ENCODE measurements around the gene DMAC1.

The DMAC1 gene

GRCh38 chr9:7799234-7799943 lies at the start of gene DMAC1:
DMAC1 (minus strand) TSS chr9:7799778; CDS start chr9:7799734, 44 bp downstream.
- DNase-seq, result peak; percentile 72 to 80

- no peak for DNase-seq
Observed at GRCh38 chr9:7849362-7849761, 49.8 kb upstream of the DMAC1 start.

GRCh38 chr9:7848498-7848897 lies 48.9 kb upstream of the DMAC1 start:
- no peak for DNase-seq

DNA sequence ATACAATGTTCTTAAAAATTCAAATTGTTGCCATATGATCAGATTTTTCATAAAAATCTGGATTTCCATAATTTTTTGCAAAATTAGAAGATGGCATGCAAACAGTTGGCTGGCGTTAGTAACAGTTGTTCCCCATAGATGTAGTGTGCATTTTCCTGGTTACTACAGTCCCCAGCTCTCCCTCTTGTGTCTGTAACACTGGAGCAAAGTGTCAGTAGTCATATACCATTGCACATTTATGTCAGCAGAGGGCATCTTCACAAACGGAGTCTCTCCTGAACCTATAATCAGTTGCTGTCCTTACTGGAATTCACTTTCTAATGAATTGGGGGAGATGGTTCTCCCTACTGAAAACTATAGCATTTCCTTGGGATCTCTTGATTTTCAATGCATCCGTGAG lies 44.7 kb upstream of the DMAC1 start:
- DNase-seq, result peak in 1 of 2 donors; percentile 9

DNA sequence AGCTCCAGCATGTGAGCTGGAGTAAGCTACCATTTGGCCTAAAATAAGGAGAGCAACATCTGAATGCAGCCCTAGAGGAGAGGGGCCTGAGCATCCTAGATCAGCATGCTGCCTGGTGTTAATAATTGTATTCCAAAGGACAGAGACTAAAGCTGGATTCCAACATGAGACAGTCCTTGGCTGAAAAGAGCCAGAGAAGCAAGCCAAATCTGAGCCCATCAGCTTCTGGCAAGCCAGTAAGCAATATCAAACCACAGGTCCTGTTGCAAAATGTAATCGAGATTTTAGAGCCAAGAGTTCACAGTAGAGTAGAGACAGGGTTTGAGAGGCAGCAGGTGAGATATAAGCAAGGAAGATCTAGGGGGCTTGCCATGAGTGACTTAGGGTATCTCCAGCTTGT lies 42.3 kb upstream of the DMAC1 start:
- no peak for DNase-seq

- DNase-seq, result no peak
Observed at GRCh38 chr9:7834531-7834930, 35.0 kb upstream of the DMAC1 start.

- no peak for DNase-seq
Observed at GRCh38 chr9:7828334-7828733, 28.8 kb upstream of the DMAC1 start.

DNA sequence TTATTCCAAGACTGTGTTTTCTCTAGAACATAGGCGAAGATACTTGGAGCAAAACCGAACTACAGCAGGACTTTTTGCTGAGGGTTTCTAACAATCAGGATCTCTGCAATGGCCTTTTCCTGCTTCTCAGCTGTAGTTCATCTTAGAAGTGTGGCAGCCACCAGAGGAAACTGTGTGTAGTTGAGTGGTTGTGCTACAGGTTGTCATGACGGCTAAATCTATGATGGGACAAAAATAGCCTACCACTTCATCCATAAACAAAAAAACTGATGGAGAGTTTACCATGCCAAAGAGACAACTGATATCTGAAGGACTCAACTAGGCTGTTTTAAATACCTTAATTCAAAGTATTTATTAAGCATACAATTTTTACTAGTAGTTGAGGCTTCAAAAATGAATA lies 28.2 kb upstream of the DMAC1 start:
- no peak for DNase-seq

GRCh38 chr9:7827056-7827455 lies 27.5 kb upstream of the DMAC1 start:
- DNase-seq, result no peak

- no peak for DNase-seq
Observed at GRCh38 chr9:7823651-7824050, 24.1 kb upstream of the DMAC1 start.

DNA sequence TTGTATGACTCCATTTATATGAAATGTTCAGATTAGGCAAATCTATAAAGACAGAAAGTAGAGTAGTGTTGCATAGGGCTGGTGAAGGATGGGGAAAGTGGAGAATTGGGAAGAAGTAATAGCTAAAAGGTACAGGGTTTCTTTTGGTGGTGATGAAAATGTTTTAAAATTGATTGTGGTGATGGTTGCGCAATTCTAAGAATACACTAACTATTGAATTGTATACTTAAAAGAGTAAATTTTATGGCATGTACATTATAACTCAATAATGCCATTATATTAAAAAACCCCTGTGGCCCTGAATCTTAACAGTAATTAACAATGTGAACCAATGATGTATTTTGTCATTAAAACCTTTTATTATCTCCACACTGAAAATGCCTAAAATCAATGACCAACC lies 20.4 kb upstream of the DMAC1 start:
- DNase-seq, result no peak

- no peak for DNase-seq
Observed at GRCh38 chr9:7816021-7816420, 16.4 kb upstream of the DMAC1 start.

DNA sequence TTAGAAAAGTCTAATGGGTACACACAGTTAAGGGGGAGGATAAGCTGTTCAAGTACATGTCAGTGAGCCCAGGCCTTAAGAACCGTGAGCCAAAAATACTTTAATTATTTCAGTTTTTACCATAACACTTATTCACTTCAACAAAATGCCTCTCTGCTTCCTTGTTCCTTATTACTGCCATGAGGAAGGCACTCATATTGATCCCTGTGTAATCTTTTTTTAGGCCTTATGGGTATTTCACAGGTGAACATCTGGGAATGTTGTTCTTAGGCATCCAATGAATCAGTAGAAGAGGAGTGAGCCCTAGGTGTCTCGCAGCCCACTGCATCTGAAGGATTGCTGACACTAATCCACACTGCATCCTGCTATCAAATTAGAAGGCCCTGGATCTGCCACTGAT lies 13.5 kb upstream of the DMAC1 start:
- DNase-seq, result no peak

- no peak for DNase-seq
Observed at GRCh38 chr9:7811677-7812076, 12.1 kb upstream of the DMAC1 start.

DNA sequence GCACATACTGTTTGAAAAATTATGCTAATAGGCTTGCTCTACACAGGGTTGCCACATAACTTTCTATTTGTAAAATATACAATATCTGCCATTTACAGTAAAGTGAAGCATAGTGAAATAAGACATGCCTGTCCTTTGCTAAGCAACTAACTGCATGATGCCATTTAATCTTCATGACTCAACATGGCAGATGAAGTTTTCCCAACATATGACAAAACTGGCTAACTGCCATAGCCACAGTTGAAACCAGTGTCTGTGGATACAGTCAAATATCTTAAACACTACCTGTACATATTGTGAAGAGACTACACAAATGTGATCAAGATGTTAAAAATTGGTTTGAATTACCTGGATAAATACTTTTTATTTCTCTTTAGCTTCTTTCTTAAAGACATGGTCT lies 3.1 kb upstream of the DMAC1 start:
- DNase-seq, result no peak

- no peak for DNase-seq
Observed at GRCh38 chr9:7799944-7800285, 337 bp upstream of the DMAC1 start.

DNA sequence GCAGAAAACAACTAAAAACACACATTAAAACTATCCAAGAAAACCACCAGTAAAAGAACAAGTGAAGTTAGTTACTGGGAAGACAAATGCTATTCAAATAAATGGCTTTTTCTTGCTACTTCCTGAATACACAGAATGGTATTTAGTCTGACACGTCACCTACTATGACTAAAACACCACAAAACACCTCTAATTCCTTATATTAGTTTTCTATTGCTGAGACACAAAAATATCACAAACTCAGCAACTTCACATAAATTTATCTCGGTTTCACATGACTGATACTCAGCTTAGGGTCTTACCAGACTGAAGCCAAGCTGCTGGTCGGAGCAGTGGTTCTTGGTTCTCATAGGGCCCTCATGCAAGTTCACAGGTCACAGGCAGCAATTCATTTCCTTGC lies 5.4 kb downstream of the DMAC1 start:
- no peak for DNase-seq

DNA sequence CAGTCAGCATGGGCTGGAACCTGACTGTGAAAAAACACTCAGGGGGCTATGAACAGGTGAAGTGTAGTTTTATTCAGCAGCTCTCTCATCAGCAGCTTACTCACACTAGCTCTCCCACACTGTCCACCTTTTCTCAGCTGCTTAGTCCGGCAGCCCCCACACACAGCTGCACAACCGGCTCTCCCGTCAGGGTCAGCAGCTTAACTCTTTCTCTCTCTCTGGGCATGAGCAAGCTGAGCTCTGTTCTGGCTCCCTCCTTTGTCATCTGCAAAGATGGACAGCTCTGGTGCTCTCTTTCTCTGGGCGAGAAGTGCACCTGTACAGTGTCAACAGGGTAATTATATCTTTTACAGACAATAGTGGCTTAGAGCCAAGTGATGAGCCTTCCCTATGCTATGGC lies 8.2 kb downstream of the DMAC1 start:
- no peak for DNase-seq

DNA sequence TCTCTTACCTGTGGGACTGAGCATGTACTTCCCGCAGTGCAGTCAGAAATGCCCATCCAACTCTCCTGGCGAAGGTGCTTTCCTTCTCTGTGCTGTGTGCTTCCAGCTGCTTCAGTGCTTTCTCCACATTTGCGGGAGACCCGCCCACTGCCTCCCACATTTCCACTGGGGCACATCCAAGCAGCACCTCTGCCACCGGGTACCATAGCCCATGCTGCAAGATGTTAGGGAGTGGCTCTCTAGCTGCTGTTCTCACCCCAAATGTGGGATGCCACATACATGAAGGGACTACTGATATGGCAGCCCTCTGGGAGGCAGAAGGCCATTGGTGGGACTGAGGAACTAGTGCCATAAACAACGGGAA lies 8.8 kb downstream of the DMAC1 start:
- DNase-seq, result no peak

DNA sequence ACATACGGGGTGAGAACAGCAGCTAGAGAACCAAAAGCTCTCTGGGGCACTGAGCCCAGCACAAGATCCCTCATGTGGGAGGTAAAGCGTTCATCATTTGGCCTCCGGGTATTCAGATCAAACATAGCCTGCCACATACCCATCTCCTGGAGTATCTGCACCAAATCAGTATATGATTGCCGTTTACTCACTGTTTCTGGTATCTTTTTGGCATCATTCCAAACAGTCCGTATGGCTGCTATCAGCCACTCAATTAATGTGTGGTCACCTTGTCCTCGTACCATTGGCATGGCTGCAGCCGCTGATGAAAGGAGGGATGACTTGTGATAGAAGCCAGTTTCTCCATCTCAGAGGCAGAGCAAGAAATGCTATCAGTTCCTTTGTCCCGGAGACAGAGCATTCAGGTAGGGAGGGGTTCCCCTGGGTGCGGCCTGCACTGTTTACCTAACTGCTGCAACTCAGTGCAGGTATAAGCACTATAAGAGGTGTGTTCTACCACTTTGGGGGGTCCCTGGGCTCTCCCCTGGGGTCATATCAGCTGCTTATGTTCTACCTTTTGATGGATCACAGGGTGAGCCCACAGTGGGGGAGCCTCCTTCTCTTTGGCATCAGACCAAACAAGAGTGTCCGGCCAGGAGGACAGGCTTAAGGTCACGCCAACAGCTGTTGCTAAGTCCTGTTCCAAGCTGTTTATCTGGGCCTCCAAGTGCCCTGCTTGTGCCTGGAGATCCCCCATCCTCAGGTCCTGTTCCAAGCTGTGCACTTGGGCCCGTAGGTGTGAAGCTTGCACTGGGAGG lies 9.4 kb downstream of the DMAC1 start:
- no peak for DNase-seq

GRCh38 chr9:7788772-7789171 lies 10.8 kb downstream of the DMAC1 start:
- no peak for DNase-seq

DNA sequence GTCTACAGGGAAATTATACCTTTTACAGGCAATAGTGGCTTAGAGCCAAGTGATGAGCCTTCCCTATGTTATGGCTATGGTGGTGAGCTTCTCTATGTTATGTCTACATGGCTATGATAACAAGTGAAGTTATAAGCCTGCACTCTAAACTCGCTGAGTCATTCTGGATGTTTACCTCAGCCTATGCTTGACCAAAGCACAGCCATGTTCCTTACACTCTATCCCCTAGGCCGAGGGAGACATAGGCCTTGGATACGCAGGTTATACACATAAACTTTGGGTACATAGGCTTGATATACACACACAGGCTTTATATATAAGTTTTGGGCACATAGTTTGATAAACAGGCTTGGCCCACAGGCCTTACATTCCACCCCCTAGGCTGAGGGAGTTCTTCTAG lies 13.8 kb downstream of the DMAC1 start:
- DNase-seq, result no peak

- DNase-seq, result no peak
Observed at GRCh38 chr9:7784472-7784871, 15.1 kb downstream of the DMAC1 start.

- no peak for DNase-seq
Observed at GRCh38 chr9:7783635-7784063, 15.9 kb downstream of the DMAC1 start.

Data from activated CD4-positive, alpha-beta T cell treated with anti-CD3 and anti-CD28 coated beads for 4 hours (primary cell).